Upper lobe of right lung (tissue), 1 donor: ENCODE measurements around the gene C4orf33. TPM values are rescaled to one million over a fixed set of nuclear protein-coding genes. Genes with fewer than 3 reads are reported as not detected.
"Not testable (repeated sequence)": the region's sequence is repeated elsewhere in the genome, so short reads cannot be mapped to it uniquely, and the experiment has no call there.

Source experiments
- ATAC-seq: fragments of 200-7000 bp; cut with Tn5 transposase; one replicate; pipeline ENCODE4 v1.9.1; 2020; ENCODE audit warnings: mild to moderate bottlenecking, moderate library complexity
- DNase-seq: peaks from one replicate; pipeline ENCODE4 v3.0.0-alpha.2; 2020
- H3K27ac ChIP-seq: fragments of 200-600 bp; one replicate; pipeline ENCODE4 v1.8.0; 2022
- H3K27me3 ChIP-seq: fragments of 200-600 bp; one replicate; pipeline ENCODE4 v1.8.0; 2022; ENCODE audit warnings: mild to moderate bottlenecking
- H3K36me3 ChIP-seq: fragments of 200-600 bp; one replicate; pipeline ENCODE4 v1.8.0; 2022
- H3K4me1 ChIP-seq: fragments of 200-600 bp; one replicate; pipeline ENCODE4 v1.8.0; 2022
- H3K4me3 ChIP-seq: fragments of 200-600 bp; one replicate; pipeline ENCODE4 v1.8.0; 2022; ENCODE audit warnings: mild to moderate bottlenecking
- H3K9me3 ChIP-seq: fragments of 200-600 bp; one replicate; pipeline ENCODE4 v1.8.0; 2022
- CTCF ChIP-seq: fragments of 200-600 bp; IDR thresholded peaks from one replicate; pipeline ENCODE4 v1.8.0; 2022; ENCODE audit warnings: antibody characterized with exemption
- intact Hi-C: fragments of 100-400 bp; cut with DNase I; formaldehyde crosslinking; loops from one replicate; pipeline ENCODE4 v1.11.0; 2022
- total RNA-seq: library from RNA; stranded (reverse); fragmentation: NEBNext Ultra II Directional; extraction: Animal tissue kit (Norgen Biotek cat#: 25700); gene quantifications from one replicate; pipeline ENCODE4 v1.2.1, GENCODE V29; 2021
- donor health status: DM: no; HTN: yes; CAD: no; lungs with severe emphysema.

The C4orf33 gene
- total RNA-seq, 1 donor from 2014 or later = 10.4 TPM

DNA sequence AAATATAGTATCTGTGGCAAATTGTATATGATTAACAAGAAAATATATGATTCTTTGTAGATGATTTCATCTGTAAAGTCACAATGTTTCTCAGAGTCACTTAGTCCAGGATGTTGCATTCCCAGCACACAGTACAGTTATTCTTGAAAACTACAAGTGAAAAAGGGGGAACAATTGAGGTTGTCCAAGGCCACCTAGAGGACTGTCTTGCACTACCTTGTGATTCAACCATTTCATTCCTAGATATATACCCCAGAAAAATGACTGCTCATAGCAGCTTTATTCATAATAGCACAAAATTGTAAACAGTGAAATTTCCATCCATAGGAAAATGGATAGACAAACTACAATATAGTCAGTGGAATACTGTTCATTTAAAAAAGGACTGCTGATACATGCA is 16.0 kb downstream of the C4orf33 start:
- intact Hi-C loops = no loop called here
- no peak for TF ChIP-seq CTCF
- H3K9me3 ChIP-seq = no peaks in the 10 kb centered on the region
- no peak for ATAC-seq
- DNase-seq = no peak
- no peaks in the 10 kb centered on the region for H3K4me1 ChIP-seq
- H3K36me3 ChIP-seq = peaks cover 12% of the 10 kb centered on the region
- no peaks in the 10 kb centered on the region for H3K27me3 ChIP-seq
- H3K27ac ChIP-seq = no peak overlapping the region
- H3K4me3 ChIP-seq = no peak overlapping the region

GRCh38 chr4:129113434-129113833 is 17.5 kb downstream of the C4orf33 start:
- DNase-seq (no peak), ATAC-seq (no peak)
- H3K27me3 ChIP-seq = no peaks in the 10 kb centered on the region
- H3K4me3 ChIP-seq = no peak overlapping the region
- H3K36me3 ChIP-seq = peaks cover 12% of the 10 kb centered on the region
- no peaks in the 10 kb centered on the region for H3K4me1 ChIP-seq
- no peaks in the 10 kb centered on the region for H3K9me3 ChIP-seq
- intact Hi-C loops = no loop called here
- H3K27ac ChIP-seq = no peak overlapping the region
- TF ChIP-seq CTCF = no peak

DNA sequence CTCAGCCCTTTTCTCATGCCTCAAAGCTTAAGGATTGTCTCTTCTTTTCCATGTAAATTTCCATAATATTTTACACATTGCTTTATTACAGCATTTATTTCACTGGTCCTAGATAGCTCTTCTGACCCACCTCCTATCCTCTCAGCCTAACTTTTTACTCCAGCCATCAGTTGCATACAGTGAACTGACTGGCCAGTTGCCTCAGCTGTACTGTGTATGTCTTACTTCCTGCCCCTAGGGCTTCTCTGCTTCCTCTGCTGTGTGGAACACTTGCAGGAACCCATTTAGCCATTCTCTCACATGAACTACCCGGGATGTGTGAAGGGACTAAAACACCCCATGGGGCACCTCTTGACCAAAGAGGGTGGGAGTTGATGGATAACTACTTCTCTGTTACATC is 18.0 kb downstream of the C4orf33 start:
- DNase-seq = no peak
- intact Hi-C loops = no loop called here
- Histone ChIP-seq H3K27me3 (no peaks in the 10 kb centered on the region), H3K4me3 (no peak overlapping the region), H3K36me3 (peaks cover 11% of the 10 kb centered on the region), H3K4me1 (no peaks in the 10 kb centered on the region), H3K9me3 (no peaks in the 10 kb centered on the region), H3K27ac (no peak overlapping the region)
- ATAC-seq = no peak
- TF ChIP-seq CTCF = no peak

GRCh38 chr4:129117705-129118104 is 21.8 kb downstream of the C4orf33 start:
- Histone ChIP-seq H3K36me3 (no peaks in the 10 kb centered on the region), H3K9me3 (no peaks in the 10 kb centered on the region), H3K27ac (no peak overlapping the region), H3K27me3 (no peaks in the 10 kb centered on the region), H3K4me3 (no peak overlapping the region), H3K4me1 (no peaks in the 10 kb centered on the region)
- ATAC-seq = no peak
- TF ChIP-seq CTCF = no peak
- intact Hi-C loops = no loop called here
- no peak for DNase-seq

DNA sequence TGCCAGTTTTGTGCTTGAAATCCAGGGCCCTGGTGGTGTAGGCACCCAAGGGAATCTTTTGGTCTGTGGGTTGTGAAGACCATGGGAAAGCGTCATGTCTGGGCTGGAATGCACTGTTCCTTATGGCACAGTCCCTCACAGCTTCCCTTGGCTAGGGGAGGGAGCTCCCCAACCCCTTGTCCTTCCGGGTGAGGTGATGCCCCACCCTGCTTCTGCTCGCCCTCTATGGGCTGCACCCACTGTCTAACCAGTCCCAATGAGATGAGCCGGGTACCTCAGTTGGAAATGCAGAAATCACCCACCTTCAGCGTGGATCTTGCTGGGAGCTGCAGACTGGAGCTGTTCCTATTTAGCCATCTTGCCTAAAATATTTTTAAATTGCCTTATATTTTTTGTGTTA is 30.7 kb downstream of the C4orf33 start:
- H3K27me3 ChIP-seq, ATAC-seq, H3K4me1 ChIP-seq, H3K36me3 ChIP-seq, DNase-seq, intact Hi-C loops, H3K4me3 ChIP-seq, H3K9me3 ChIP-seq, H3K27ac ChIP-seq: not testable (repeated sequence)

DNA sequence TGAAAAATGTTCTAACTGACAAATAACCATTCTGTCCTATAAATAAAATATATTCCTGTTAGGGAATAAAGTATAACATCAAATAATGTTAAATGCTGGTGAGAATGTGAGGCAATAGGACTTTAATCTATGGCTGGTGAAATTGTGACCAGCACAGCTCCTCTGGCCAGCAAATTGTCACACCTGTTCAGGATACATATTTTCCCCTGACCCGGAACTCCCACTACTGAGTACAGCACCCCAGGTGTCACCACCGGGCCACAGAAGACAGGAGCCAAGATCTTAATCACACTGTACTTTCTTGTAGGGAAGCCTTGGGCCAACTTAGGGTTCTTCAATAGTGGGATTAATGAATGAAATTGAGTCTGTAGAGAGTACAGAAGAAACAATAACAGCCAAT is 33.2 kb downstream of the C4orf33 start:
- no peaks in the 10 kb centered on the region for H3K4me1 ChIP-seq
- no peak for DNase-seq
- H3K4me3 ChIP-seq = no peak overlapping the region
- intact Hi-C loops = no loop called here
- no peaks in the 10 kb centered on the region for H3K9me3 ChIP-seq
- ATAC-seq = no peak
- TF ChIP-seq CTCF = no peak
- H3K36me3 ChIP-seq = no peaks in the 10 kb centered on the region
- H3K27ac ChIP-seq = no peak overlapping the region
- H3K27me3 ChIP-seq = no peaks in the 10 kb centered on the region
